ENCODE data around the gene STRN4. TPM values are rescaled to one million over a fixed set of nuclear protein-coding genes. Genes with fewer than 3 reads are reported as not detected.

The STRN4 gene
- total RNA-seq, 1 donor from 2014 or later, result 151 TPM

DNA sequence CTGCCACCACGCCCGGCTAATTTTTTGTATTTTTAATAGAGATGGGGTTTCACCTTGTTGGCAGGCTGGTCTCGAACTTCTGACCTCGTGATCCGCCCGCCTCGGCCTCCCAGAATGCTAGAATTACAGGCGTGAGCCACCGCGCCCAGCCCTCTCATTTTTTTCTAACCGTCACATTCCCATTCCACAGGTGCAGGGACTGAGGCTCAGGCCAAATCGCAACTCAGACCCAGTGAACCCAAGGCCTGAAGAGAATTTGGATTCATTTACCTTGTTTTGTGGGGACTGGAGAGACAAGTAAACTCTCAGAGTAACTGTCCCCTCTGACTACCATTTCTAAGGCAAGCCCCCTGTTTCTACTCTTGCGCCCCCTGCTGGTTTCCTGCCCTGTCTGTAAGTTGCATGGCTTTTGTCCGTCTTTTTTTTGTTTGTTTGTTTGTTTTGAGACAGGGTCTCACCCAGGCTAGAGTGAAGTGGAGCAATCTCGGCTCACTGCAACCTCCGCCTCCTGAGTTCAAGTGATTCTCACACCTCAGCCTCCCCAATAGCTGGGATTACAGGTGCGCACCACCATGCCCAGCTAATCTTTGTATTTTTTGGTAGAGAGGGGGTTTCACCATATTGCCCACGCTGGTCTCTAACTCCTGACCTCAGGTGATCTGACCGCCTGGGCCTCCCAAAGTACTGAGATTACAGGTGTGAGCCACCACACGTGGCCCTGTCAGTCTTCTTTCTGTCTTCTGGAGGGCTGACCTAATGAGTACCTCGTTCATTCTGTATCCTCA, 2.3 kb upstream of the STRN4 start:
- TF ChIP-seq, protein P1, sequence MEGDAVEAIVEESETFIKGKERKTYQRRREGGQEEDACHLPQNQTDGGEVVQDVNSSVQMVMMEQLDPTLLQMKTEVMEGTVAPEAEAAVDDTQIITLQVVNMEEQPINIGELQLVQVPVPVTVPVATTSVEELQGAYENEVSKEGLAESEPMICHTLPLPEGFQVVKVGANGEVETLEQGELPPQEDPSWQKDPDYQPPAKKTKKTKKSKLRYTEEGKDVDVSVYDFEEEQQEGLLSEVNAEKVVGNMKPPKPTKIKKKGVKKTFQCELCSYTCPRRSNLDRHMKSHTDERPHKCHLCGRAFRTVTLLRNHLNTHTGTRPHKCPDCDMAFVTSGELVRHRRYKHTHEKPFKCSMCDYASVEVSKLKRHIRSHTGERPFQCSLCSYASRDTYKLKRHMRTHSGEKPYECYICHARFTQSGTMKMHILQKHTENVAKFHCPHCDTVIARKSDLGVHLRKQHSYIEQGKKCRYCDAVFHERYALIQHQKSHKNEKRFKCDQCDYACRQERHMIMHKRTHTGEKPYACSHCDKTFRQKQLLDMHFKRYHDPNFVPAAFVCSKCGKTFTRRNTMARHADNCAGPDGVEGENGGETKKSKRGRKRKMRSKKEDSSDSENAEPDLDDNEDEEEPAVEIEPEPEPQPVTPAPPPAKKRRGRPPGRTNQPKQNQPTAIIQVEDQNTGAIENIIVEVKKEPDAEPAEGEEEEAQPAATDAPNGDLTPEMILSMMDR (IDR thresholded peaks at IDR 0.05), result peak in 2 of 3 experiments; percentile 70 to 72
- Histone ChIP-seq H3K36me3 (peaks cover 0 to 14% of the 10 kb centered on the region in 2 donors), H3K4me3 (no peak overlapping the region), H3K27ac (no peak overlapping the region), H3K27me3 (no peaks in the 10 kb centered on the region), H3K9me3 (no peaks in the 10 kb centered on the region), H3K4me1 (peaks cover 4 to 14% of the 10 kb centered on the region in 2 donors)
- no peak for DNase-seq (ENCODE audit: low spot score in 2 of 2)
- intact Hi-C loops (cut with DNase I), result no loop called here

DNA sequence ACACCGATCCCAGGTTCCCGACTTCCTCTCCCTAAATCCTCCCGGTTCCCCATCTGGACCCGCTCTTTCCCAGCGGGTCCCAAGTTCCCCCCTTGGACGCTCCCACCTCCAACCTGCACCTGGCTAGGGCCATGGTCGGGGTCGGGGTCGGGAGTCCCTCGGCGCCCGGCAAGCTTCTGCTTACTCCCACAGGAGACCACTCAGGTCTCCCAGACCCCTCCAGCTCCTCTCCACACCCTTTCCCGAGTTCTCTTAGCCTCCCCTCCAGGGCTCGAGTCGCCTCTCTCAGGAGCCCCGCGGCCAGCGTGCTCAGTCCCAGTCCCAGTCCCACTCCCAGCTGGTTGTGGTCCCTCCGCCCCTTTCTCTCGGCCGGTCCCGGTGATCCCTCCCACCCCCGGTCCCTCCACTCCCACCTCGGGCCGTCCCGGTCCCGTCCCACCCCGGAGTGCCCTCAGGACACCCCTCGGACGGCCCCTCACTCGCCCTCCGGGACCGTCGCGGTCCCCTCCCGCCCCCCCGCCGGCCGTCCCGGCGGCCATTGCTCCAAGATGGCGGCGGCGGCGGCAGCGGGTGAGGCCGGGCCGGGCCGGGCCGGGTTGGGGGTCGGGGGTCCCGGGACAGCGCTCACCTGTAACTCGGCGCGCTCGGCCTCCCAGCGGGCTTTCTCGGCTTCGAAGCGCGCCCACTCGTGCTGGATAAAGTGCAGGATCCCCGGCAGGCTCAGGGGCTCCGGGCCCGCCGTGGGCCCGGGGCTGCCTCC, 549 bp downstream of the STRN4 start, which contains the start of gene FKRP:
FKRP (plus strand) TSS at position 537 of the 760 bp plus-strand sequence. CDS start 9,394 bp downstream, outside the sequence.
- intact Hi-C loops (cut with DNase I), result no loop called here
- Histone ChIP-seq H3K27me3 (no peaks in the 10 kb centered on the region), H3K9me3 (no peaks in the 10 kb centered on the region), H3K4me3 (peak within 1 kb of the TSS; percentile 99 to 100), H3K27ac (peak within 1 kb of the TSS; percentile 75 to 93), H3K4me1 (peaks cover 4 to 17% of the 10 kb centered on the region in 2 donors), H3K36me3 (peaks cover 0 to 8% of the 10 kb centered on the region in 2 donors)
- TF ChIP-seq, protein P1 (IDR thresholded peaks at IDR 0.05), result no peak
- no peak for DNase-seq (ENCODE audit: low spot score in 2 of 2)

DNA sequence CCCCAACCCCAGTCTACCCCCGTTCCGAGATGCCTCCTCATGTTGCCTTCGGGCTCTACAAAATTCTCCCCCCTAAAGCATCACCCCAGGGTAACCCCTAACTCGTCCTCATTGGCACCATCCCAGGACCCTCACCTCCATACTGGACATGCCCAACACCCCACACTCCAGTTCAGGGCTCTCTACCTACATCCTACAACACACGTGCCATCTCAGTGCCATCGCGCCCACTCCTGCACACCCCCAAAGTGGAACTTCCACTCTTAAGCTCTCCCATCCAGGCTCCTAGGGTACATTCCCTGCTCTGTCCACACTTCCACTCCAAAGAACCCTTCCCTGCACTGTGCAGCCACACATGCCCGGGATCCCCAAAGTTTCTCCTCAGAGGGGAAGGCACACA, 1.2 kb downstream of the STRN4 start:
- Histone ChIP-seq H3K27ac (peak overlapping the region in 1 of 2 donors; percentile 75), H3K27me3 (no peaks in the 10 kb centered on the region), H3K4me3 (peak overlapping the region; percentile 99 to 100), H3K9me3 (no peaks in the 10 kb centered on the region), H3K4me1 (peaks cover 4 to 18% of the 10 kb centered on the region in 2 donors), H3K36me3 (peaks cover 0 to 4% of the 10 kb centered on the region in 2 donors)
- TF ChIP-seq, protein P1 (IDR thresholded peaks at IDR 0.05), result no peak
- intact Hi-C loops (cut with DNase I), result no loop called here
- no peak for DNase-seq (ENCODE audit: low spot score in 2 of 2)

DNA sequence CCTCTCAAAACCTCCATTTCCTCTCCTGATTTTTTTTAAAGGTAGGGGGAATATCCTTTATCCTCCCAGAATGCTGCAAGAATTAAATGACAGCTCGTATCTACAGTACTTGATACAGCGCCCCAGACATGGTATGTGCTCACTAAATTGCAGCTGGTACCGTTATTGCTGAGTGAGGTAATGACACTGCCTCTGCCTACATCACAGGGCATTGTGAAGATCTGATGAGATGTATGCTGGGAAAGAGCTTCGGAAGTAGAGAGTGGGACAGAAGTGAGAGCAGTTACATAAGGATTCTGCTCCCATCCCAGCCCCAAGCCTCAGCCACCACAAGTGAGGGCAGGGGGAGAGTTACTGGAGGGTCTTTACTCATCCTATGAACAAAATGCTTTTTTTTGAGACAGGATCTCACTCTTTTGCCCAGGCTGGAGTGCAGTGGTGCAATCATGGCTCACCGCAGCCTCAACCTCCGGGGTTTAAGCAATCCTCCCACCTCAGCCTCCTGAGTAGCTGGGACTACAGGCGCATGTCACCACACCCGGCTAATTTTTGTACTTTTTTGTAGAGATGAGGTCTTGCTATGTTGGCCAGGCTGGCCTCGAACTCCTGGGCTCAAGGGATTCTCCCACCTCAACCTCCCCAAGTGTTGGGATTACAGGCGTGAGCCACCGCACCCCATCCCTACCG, 2.1 kb downstream of the STRN4 start:
- intact Hi-C loops (cut with DNase I), result no loop called here
- DNase-seq (ENCODE audit: low spot score in 2 of 2), result no peak
- Histone ChIP-seq H3K27me3 (no peaks in the 10 kb centered on the region), H3K4me3 (peak overlapping the region in 1 of 2 donors; percentile 100), H3K4me1 (peaks cover 4 to 27% of the 10 kb centered on the region in 2 donors), H3K27ac (no peak overlapping the region), H3K36me3 (peaks cover 0 to 4% of the 10 kb centered on the region in 2 donors), H3K9me3 (no peaks in the 10 kb centered on the region)
- TF ChIP-seq, protein P1 (IDR thresholded peaks at IDR 0.05), result no peak

DNA sequence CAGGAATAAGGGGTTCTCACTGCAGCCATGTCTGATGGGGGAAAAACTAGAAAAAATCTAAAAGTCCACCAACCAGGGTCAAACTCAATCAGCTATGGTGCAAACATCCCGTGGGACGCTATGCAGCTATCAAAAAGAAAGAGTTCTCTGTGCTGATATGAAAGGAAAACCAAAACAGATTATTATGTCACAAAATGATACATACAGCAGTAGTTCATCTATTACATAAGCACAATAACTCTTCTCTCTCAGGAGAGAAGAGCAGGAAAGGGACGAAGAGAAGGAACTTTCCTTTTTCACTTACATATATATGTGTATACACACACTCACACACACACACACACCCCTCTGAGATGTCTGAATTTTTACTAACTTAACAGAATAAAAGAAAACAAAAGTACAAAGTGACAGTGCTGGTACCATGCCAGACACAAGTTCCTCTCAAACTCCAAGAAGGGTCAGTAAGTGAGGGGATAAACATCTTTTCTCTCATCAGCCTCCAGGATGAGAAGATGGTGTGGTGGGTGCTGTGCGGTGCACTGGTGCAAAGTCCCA, 3.2 kb downstream of the STRN4 start:
- Histone ChIP-seq H3K27me3 (no peaks in the 10 kb centered on the region), H3K9me3 (no peaks in the 10 kb centered on the region), H3K36me3 (peaks cover 0 to 7% of the 10 kb centered on the region in 2 donors), H3K4me3 (no peak overlapping the region), H3K27ac (no peak overlapping the region), H3K4me1 (peaks cover 4 to 32% of the 10 kb centered on the region in 2 donors)
- DNase-seq (ENCODE audit: low spot score in 2 of 2), result no peak
- TF ChIP-seq, protein P1 (IDR thresholded peaks at IDR 0.05), result no peak
- intact Hi-C loops (cut with DNase I), result no loop called here
